ENCODE measurements around the gene RALGPS1.

Gene RALGPS1

GRCh38 chr9:127207734-127208410 lies 293.3 kb downstream of the RALGPS1 start:
- no peak for DNase-seq (ENCODE audit: low read depth)

DNA sequence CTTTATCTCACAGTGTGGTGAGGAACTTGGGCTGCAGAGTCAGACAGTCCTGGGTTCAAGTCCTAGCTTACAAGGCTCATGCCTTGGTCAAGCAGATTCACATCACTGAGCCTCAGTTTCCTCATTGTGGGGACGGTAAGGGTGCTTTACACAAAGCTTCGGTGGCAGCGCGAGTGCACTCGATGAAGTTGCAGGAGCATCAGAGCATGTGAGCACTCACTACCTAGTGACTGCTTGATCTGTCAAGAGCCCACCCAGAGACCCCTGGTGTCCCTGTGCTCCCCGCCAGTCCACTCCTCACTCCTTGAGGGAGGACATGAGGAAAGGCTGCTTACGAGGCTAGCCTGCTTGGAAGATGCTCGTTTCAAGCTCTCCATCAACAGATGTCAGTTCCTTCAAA lies 293.8 kb downstream of the RALGPS1 start:
- no peak for DNase-seq (ENCODE audit: low read depth)

- no peak for DNase-seq (ENCODE audit: low read depth)
Measured at GRCh38 chr9:127209220-127209619, 294.6 kb downstream of the RALGPS1 start.

DNA sequence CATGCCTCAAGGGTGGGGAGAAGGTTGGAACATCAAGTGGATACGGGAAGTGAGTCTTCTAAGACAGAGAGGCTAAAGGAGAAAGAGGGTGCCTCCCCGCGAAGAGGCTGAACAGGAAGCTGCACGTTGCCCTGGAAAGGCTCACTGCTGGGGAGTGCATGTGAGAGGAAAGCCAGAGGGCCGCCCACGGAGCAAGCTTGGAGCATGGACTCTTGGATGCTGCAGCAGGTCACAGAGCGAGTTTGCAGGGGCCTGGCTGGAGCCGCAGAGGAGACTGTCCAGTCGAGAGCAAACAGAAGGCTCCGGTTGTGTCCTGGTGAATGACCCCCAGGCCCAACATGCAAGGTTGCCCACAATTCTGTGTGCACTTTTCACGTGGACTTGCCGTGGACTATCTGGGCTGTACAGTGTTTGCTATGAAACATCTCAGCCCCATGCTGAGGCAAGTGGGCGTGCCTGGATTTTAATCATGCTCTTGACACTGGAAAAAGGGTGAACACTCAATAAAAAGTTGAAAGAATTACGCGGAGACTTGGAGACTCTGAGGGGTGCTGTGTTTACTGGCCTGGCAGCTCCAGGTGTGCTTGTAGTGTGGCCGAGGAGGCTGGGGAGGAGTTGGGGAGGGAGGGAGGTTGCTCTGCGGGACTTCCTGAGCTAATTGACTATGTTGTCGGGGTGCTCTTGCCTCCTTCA lies 295.5 kb downstream of the RALGPS1 start:
- no peak for DNase-seq (ENCODE audit: low read depth)

DNA sequence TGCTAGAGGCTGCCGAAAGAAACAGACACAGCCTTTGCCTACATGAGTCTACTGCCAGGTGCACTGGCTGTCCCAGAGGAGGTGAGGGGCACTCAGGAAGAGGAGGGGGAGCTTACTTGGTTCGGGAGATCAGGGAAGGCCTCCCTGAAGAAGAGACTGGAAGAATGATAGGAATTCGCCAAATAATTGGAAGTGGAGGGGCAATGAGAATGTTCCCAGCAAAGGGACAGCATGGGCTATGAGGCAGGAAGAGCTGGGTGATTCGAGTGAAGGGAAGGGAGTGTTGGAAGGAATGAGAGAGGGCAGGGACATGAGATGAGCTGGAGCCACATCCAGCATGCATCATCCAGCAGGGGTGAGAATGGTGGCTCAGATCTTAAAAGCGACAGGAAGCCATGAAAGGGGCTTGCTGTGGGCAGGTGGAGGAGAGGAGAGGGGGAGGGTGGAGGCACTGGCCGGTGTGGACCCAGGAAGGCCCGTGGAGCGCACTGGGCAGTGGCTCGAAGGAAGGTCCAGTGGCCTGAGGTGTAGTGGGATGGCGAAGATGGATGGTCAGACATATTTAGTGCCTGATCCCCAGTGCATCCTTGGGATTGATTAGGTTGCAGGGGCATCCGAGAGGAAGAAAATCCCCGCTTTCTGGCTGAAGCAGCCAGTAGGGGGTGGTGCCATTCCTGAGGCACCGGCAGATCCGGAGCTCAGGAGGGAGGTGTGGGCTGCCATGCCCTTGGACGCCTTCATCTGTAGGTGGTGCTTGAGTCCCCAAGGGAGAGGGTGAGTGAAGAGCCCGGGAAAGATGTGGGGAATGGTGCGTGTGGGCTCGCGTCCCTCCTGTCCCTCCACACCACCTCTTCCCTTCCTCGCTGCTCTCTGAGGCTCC lies 296.5 kb downstream of the RALGPS1 start:
- no peak for DNase-seq (ENCODE audit: low read depth)

DNA sequence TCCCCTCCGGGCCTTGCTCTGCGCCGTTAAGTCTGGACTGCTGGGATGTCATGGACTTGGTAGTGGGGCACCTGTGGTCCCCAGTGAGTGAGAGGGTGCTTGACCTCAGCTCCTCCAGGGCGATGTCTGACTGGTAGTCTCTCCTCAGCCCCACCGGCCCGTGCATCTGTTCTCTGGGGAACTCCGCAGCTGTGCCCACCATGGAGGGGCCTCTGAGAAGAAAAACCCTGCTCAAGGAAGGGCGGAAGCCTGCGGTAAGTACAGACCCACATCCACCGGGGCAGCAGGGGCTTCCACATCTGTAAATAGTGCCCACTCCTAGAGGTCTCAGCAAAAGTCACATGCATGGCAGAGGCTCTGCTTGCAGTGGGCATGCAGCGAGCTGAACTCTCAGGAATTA lies 297.4 kb downstream of the RALGPS1 start:
- no peak for DNase-seq (ENCODE audit: low read depth)

- no peak for DNase-seq (ENCODE audit: low read depth)
Measured at GRCh38 chr9:127212453-127212852, 297.9 kb downstream of the RALGPS1 start.

GRCh38 chr9:127213859-127214258 lies 299.3 kb downstream of the RALGPS1 start:
- DNase-seq (ENCODE audit: low read depth) = no peak

DNA sequence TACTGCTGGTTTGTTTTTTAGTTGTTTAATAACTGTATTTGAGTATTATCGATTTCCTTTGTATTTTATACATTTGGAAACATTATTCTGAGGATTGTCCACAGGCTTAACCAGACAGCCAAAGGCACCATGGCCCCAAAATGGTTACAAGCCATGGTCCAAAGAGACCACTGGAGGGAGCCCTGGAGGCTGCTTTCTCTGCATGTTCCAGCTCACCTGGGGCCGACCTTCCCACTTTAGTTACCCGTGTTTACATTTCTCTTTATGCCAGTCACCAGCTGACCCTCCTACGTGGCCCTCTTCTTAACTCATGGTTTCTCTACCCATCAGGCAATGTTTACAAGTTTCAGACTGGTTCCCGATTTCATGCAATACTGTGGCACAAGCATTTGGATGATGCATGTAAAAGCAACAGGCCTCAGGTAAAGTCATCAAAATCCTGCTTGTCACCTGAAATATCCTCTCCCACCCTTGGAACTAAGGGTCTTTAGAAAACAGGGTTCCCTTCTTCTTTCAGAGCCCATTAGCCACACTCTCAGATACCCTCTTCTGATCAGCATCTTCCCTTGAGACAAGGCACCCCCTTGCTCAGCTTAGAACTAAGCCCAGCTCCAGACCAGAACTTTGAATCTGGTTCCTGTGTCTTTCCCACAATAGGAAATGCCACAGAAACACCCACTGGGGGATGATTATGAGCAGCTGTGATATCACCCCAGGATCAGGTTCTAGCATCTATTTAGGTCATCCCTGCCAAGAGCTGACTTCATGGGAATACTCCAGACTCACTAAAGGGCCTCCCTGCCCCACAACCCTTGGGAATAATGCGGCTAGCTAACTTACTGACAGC lies 300.1 kb downstream of the RALGPS1 start:
- DNase-seq (ENCODE audit: low read depth) = no peak

GRCh38 chr9:127215268-127216209 lies 301.0 kb downstream of the RALGPS1 start:
- no peak for DNase-seq (ENCODE audit: low read depth)

- DNase-seq (ENCODE audit: low read depth) = no peak
Measured at GRCh38 chr9:127216210-127216887, 301.8 kb downstream of the RALGPS1 start.

- no peak for DNase-seq (ENCODE audit: low read depth)
Measured at GRCh38 chr9:127216888-127217217, 302.3 kb downstream of the RALGPS1 start.

GRCh38 chr9:127218818-127219217 lies 304.2 kb downstream of the RALGPS1 start:
- no peak for DNase-seq (ENCODE audit: low read depth)

DNA sequence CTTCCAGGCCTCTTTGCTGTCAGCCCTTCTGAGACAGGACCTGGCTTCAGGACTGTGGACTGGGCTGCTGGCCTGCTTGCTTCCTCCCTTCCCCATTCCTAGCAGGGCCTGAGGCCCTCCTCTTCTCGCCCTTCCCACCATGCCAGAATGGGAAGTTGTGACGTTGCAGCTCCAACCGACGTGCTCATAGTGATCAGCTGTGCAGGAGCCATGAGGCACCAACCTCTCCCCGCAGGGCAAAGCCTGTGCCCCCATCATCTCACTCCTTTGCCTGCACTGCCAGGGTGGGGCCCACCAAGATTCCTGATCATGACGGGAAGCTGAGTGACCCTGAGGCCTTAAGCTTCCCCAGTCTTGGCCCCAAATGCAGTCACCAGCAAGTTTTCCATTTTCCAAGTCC lies 304.9 kb downstream of the RALGPS1 start:
- no peak for DNase-seq (ENCODE audit: low read depth)

- no peak for DNase-seq (ENCODE audit: low read depth)
Measured at GRCh38 chr9:127221695-127222094, 307.1 kb downstream of the RALGPS1 start.

GRCh38 chr9:127222388-127223095 lies 308.0 kb downstream of the RALGPS1 start:
- no peak for DNase-seq (ENCODE audit: low read depth)

GRCh38 chr9:127223266-127223665 lies 308.7 kb downstream of the RALGPS1 start:
- no peak for DNase-seq (ENCODE audit: low read depth)

GRCh38 chr9:127223810-127224177 lies 309.2 kb downstream of the RALGPS1 start:
- no peak for DNase-seq (ENCODE audit: low read depth)

DNA sequence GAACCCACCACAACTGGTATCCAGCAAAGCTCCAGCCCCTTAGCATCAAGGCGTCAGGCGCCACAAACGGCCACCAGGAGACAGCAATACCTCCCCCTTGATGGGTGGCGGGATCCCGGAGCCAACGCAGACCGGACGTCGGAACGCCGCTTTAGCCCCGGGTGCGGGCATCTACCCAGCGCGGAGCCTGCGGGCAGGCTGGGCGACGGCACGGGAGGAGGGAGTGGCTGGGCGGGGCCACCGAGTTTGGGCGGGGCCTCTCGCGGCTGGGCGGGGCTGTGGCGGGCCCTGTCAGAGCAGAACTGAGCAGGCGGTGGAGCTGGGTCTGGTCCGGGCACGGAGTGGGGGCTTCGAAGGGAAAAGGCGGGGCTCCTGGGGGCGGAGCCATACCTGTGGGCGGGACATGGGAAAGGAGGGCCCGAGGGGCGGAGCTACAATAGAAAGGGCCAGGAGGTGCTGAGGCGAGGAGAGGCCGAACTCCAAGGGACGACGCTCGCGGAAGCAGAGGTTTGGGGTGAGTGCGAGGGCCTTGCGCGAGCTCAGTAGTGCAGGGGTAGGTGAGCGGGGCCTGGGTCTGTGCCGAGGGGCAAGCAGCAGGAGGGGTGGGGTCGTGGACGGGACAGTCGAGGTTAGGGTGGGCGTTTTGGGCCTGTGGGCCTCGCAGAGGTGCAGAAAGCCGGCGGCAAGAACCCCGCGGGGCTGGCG lies 309.7 kb downstream of the RALGPS1 start:
- no peak for DNase-seq (ENCODE audit: low read depth)

Data from HS-27A (cell line).